Stimulated activated CD8-positive, alpha-beta memory T cell treated with anti-CD3 and anti-CD28 coated beads, Interleukin-4, amount 100 ng/mL, for 1 hour (primary cell): ENCODE data around the gene MRPL23.
"Not testable (repeated sequence)": the region's sequence is repeated elsewhere in the genome, so short reads cannot be mapped to it uniquely, and the experiment has no call there.

ENCODE experiments used
- DNase-seq, 2 donors: peaks; one replicate each; pipeline ENCODE4 v3.0.0-alpha.2; 2020; ENCODE audit warnings: low read depth in 2 of 2, low spot score in 1 of 2

The MRPL23 gene

GRCh38 chr11:1932681-1933080 lies 14.5 kb upstream of the MRPL23 start:
- DNase-seq: no peak

GRCh38 chr11:1933416-1934334 lies 13.5 kb upstream of the MRPL23 start:
- no peak for DNase-seq

GRCh38 chr11:1934335-1935155 lies 12.6 kb upstream of the MRPL23 start:
- DNase-seq: no peak

GRCh38 chr11:1935156-1936071 lies 11.7 kb upstream of the MRPL23 start:
- DNase-seq: no peak

GRCh38 chr11:1936072-1936780 lies 10.9 kb upstream of the MRPL23 start:
- no peak for DNase-seq

GRCh38 chr11:1936781-1937615 lies 10.1 kb upstream of the MRPL23 start:
- DNase-seq: no peak

GRCh38 chr11:1937616-1938342 lies 9.4 kb upstream of the MRPL23 start:
- DNase-seq: no peak

GRCh38 chr11:1938343-1939005 lies 8.7 kb upstream of the MRPL23 start:
- DNase-seq: no peak

- DNase-seq: no peak
Observed at GRCh38 chr11:1939006-1939625, 8.0 kb upstream of the MRPL23 start.

- not testable (repeated sequence) for DNase-seq
Observed at GRCh38 chr11:1939788-1940187, 7.3 kb upstream of the MRPL23 start.

GRCh38 chr11:1942558-1943260 lies 4.4 kb upstream of the MRPL23 start:
- DNase-seq: no peak

GRCh38 chr11:1943576-1943975 lies 3.6 kb upstream of the MRPL23 start:
- no peak for DNase-seq

GRCh38 chr11:1943977-1944376 lies 3.2 kb upstream of the MRPL23 start:
- no peak for DNase-seq

GRCh38 chr11:1947592-1948237 lies 583 bp downstream of the MRPL23 start:
- no peak for DNase-seq

- DNase-seq: no peak
Observed at GRCh38 chr11:1948389-1948788, 1.3 kb downstream of the MRPL23 start.

GRCh38 chr11:1949302-1949701 lies 2.2 kb downstream of the MRPL23 start:
- DNase-seq: no peak

GRCh38 chr11:1949922-1950321 lies 2.8 kb downstream of the MRPL23 start:
- DNase-seq: no peak
